Activated CD4-positive, alpha-beta T cell treated with anti-CD3 and anti-CD28 coated beads, Interleukin-2, amount 50 U/mL, for 48 hours (primary cell): ENCODE results near the gene DDX10.
A peak's percentile ranks its signal among the peaks of the same experiment; 100 is the strongest.
"Not testable (repeated sequence)": the region's sequence is repeated elsewhere in the genome, so short reads cannot be mapped to it uniquely, and the experiment has no call there.

Experiments used
- DNase-seq, 2 experiments: peaks; one replicate each; pipeline ENCODE4 v3.0.0-alpha.2; 2020

DDX10 gene

DNA sequence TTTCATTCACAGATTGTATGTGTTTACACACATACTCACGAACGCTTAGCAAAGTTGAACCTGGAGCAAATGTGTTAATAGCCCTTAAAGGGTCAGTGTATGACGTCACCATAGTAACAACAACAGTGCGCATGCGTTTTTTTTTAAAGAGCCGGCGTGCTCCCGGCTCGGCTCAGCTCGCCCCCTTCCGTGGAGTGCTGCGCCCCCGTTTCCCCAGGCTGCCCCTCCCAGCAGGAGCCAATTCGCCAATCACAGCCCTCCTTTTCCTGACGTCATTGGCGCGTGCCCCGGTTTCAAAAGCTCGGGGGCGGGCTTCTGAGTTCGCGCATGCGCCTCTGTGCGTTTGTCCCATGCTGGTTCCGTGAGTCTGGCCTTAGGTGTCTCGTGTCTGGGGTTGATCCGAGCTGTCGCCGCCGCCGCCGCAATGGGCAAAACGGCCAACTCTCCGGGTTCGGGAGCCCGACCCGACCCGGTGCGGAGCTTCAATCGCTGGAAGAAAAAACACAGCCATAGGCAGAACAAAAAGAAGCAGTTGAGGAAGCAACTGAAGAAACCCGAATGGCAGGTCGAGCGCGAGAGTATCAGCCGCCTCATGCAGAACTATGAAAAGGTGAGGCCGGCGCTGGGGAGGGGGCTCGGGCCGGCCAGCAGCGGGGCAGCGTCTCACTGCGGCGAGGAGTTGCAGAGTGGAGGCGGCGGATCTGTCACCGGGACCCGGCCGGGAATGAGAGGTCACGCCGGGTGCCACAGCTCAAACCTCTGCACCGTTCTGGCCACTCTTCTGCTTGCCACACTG, at the start of gene DDX10:
TSS of gene DDX10 (plus strand) at position 340 of the 796 bp plus-strand sequence. CDS start at position 425, 85 bp downstream.
- peak; percentile 96 to 98 for DNase-seq

DNA sequence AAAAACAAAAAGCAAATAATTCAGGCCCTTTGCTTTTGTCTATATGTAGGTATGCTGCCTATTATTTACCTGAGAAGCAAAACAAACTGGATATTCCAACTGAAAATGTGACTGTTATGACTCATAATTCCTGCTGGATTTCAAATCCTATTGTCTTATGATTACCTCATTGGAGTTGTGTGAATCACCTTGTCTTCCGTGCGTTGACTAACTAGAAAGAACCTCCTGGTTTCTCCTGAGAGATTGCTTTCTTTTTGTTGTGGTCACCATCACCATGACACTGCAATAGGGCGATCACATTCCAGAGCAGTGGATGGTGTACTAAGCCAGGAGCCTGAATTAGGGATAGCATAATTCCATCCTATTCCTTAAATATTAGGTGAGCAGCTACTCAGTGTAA, 48.3 kb upstream of the DDX10 start:
- no peak for DNase-seq

DNA sequence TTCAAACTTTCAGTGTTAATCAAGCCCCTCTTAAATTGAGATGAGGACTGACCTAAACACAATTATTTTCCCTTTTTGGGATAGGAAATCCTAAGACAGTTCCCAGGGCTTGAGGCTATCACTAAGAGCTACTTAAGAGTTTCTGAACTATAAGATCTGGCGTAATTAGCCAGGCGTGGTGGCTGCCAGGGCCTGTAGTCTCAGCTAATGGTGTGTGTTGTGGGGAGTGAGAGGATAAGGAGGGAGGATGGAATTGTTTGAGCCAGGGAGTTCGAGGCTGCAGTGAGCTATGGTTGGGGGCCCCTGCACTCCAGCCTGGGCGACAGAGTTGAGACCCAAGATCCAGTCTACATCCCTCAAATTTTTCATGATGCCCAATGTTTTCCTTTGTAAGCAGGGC, 47.8 kb upstream of the DDX10 start:
- no peak for DNase-seq

DNA sequence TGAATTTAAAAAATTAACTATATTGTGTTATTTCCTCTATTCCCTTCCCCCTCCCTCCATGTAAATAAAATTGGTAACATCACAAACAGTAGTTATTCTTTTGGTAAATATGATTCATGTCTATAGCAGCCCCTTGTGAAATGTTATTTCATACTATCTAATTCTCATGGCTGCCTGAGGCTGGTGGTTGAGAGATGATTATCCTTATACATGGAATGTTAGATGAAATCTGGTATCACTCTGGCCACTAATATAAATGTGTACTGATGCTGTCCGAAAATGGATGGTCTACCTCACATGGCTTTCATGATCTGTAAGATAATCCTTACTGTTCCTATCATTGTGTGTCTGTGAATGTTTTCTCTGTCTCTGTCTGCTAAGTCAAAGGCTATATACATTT, 46.3 kb upstream of the DDX10 start:
- no peak for DNase-seq

DNA sequence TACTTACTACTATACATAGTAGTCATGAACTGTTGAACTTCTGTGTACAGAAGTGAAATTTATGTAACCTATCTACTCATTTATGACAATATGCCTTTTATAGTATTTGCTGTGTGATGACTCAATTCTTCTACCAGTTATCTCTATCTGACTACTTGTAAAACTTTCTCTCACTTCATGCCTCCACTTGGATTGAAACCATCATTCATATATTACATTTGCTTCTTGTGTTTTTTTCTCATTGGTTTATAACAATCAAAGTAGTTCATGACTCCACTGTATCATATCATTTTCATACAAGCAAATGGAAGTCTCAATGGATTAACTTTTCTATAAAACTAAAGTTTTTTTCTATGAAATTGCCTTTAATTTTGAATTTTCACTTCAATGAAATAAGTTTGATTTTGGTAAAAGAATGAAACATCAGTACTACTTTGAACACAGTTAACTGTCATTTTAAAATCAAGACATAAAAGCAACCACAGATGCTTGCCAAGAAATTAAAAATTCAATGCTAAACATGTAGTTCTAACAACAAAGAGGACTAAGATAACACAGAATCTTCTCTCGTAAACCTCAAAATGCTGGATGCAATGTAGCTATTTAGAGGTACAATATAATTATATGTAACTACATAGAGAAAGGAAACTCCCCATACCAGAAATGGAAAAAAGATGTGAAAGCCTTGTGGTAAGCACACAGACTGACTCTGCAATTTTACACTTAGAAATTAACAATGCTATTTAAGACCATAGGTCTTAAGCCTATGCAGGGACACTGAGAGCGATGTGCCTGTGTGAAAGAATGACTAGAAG, 43.7 kb upstream of the DDX10 start:
- no peak for DNase-seq

DNA sequence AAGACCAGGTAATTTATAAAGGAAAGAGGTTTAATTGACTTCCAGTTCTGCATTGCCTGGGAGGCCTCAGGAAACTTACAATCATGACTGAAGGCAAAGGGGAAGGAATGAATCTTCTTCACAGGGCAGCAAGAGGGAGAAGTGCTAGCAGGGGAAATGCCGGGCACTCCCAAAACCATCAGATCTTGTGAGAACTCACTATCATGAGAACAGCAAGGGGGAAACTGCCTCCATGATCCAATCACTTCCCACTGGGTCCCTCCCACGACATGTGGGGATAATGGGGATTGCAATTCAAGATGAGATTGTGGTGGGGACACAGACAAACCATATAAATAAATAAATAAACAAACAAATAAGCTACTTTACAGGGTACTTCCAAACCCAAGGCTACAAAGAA, 42.5 kb upstream of the DDX10 start:
- DNase-seq, result no peak

DNA sequence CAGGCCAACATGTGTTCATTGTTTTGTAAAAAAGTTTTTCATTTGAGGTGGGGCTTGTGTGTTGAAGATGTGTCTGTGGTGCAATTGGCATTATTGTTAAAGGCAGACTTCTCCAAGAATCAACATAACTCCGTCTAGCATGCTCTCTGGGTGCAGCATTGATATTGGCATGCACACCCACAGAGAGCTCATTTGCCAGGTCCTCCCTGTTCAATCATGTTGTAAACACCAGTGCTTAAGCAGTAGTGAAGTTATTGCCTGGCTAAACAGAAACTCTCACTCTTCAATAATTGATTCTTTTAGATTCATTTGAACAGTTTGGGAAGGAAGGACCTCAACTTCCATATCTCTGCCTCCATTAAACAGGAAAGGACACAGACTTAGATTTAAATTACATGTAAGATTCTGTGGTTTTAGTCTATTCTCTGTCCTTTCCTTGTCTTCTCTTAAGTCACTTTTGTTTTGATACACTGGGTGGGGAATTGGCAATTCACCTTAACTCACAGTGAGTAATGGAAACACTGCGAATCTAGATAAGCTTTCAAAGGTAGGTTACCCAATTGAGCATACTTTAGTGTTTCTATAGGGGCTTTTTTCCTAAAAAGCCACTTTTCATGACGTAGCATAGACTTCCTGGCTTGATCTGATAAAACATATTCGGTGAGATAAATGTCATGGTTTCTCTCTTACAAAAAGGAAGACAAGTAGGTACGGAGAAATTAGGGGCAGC, 40.5 kb upstream of the DDX10 start:
- DNase-seq, result no peak

DNA sequence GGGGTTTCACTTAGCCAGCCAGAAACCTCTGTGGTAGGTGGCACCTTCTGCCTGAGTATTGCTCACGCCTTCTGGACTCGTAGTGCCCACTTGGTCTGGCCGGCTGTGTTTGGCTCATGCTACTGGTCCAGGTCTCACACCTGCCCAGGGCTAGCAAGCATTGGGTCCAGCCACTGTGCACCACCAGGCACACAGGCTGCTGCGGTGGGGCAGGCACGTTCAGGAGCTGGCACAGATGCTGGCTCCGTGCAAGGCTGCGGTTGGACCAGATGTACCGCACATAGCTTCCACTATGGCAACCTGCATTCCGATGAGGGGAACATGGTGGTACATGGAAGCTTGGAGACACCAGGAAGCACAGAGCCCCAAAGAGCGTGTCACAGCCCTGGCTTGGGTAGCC, 36.5 kb upstream of the DDX10 start:
- DNase-seq, result no peak

DNA sequence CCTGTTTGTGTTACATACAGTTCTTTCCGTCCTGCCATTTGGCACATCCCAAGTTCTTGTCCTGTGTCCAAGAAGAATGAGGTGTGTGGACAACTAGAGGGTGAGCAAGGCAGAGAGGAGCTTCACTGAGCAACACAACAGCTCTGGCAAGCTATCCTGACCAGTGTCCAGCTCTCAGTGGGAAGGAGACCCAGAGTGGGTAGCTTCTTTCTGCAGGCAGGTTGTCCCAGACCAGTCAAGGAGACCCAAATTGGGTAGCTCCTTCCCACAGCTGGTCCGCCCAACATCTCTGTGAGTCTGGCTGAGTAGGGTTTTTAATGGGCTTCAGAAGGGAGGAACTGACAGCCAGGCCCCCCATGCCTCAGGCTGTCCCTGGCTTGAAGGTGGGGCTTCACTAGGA, 36.1 kb upstream of the DDX10 start:
- DNase-seq, result no peak

DNA sequence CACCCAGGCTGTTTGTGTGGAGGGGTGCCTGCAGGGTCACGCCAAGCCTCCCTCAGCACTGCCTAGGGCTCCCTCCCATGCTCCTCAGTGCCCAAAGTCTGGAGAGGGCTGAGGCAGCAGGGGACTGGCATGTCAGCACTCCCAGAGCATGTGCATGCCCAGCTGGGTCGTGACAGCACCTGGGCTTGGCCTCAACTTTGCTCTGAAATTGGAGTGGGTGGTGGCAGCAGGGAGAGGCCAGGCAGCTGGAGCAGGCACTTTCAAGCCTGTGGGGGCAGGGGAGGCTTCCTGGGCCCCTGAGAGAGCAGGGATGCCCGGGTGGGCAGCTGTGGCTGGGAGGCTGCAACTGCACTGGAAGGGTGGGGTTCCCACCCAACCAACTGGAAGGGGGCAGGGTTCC, 35.6 kb upstream of the DDX10 start:
- no peak for DNase-seq

DNA sequence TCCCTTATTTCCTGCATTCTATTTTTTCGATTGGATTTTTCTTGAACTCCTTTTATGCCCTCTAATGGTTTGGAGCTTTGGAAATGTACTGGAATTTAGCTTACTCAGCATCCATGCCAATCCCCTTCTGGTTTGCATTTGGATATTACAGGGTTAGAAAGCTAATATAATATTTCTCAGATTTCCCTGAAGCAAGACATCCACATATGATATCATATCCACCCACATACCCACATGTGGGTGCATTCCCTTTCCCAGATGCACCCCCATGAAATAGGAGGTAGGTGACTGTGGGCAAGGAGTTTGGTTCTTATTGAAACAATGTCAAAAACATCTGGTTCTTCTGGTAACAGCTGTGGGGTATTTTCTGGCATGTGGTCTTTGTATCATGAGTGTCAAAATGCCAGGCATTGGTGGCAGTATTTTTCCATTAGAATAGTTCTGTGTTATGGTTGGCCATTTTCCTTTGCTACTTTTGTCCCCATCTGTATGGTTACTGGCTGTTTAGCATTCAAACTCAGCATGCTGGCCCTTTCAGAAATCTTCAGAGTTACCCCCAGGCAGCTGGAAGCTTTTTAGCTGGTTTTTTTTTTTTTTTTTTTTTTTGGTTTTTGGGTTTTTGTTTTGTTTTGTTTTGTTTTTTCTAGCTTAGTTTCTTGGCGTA, 32.7 kb upstream of the DDX10 start:
- no peak for DNase-seq

DNA sequence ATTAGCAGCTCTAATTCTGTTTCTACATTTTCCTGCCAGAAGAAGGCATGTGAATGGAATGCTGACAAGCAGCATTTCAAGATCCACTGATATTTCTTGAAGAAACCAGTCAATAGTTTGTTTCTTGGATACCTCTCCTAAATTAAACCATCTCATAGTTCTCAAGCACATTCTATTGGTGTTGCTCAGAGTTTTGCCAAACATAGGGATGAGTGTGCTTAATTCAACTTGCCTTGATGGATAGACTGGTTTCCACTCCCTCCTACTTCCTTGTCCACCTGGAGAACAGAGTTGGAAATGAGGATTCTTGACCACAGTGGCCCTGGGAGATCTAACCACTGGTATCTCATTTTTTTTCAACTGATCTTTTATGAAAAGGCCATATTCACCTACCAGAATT, 29.8 kb upstream of the DDX10 start:
- DNase-seq, result no peak

DNA sequence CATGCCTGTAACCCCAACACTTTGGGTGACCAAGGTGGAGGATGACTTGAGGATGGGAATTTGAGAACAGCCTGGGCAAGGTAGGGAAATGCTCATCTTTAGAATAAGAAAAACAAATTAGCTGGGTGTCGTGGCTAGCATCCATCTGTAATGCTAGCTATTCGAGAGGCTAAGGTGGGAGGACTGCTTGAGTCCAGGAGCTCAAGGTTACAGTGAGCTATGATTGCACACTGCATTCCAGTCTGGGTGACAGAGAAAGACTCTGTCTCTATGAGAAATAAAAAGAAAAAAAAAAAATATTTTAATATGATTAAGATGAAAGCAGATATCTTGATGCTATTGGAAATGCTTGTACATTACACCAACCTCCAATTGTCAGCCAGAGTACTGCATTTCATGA, 28.6 kb upstream of the DDX10 start:
- no peak for DNase-seq

DNA sequence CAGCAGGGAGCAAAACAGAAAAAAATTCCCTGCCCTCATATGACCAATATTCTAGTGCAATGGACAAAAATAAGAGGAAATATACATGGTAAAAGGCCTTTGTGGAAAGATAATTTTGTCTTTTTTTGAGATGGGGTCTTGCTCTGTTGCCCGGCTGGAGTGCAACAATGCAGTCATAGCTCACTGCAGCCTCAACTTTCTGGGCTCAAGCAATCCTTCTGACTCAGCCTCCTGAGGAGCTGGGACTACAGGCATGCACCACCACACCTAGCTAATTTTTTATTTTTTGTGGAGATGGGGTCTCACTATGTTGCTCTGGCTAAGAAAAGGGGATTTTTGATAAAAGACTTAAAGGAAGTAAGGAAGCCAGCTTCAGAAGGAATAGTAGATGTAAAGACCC, 25.7 kb upstream of the DDX10 start:
- DNase-seq, result no peak

DNA sequence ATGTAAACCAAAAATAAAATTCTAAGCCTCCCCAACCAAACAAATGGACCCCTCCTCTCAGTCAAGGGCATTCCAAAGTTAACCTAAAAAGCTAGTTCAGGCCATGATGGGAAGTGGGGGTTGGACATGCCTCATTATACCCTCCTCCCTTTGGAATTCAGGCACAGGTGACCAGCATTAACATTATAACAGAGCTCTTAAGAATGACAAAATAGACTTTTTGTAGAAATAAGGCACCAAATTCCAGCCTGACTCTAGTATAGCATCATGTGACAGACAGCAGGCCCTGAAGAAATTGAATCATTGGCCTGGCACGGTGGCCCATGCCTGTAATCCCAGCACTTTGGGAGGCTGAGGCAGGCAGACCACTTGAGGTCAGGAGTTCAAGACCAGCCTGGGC, 23.1 kb upstream of the DDX10 start:
- DNase-seq, result not testable (repeated sequence)

DNA sequence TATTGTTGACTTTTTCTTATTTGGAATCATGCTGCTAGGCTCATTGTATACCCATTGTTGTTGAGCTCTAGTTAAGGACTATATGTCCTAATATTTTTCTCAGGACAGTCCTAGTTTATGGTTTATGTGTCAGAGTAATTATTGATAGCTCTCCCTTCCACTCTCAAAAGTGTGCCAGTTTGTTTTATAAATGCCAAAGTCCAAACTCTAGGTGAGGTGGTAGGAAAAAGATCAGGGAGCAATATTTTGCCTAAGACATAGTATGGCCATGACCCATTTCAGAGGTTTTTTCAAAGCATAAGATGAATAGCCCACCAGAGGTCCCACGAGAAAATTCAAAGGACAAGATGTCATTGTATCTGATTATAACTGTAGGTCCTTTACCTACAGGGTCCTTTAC, 20.9 kb upstream of the DDX10 start:
- DNase-seq, result no peak

DNA sequence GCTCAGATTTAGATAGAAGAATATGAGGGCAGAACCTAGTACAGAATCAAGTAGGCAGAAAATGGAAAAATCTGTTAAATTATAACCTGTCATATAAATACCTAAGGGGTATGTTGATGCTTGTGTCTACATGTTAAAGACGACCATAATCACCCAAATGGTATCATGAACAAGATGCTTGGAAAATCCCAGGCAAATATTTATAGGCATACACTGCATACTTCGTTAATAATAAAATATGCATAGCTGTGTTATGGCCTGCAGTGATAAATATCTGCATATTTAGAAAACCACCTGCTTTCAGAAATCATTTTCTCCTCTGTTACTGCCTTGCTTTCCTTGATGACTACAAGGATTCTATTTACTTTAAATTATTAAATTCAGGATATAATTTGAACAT, 18.9 kb upstream of the DDX10 start:
- DNase-seq, result no peak

DNA sequence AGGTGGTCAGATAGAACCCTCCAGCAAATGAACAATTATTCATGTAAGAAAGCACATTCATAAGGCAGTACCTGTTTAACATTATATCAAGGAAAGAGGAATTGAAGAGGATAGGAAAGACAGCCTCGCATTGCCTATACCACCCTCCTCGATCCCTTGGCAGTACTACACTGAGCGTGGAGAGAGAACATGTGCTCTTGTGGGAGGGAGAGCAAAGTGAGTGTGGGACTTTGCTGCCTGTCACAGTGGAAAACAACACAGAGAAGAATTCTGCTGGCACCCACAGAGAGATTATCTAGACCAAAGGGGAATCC, 17.5 kb upstream of the DDX10 start:
- DNase-seq, result no peak

DNA sequence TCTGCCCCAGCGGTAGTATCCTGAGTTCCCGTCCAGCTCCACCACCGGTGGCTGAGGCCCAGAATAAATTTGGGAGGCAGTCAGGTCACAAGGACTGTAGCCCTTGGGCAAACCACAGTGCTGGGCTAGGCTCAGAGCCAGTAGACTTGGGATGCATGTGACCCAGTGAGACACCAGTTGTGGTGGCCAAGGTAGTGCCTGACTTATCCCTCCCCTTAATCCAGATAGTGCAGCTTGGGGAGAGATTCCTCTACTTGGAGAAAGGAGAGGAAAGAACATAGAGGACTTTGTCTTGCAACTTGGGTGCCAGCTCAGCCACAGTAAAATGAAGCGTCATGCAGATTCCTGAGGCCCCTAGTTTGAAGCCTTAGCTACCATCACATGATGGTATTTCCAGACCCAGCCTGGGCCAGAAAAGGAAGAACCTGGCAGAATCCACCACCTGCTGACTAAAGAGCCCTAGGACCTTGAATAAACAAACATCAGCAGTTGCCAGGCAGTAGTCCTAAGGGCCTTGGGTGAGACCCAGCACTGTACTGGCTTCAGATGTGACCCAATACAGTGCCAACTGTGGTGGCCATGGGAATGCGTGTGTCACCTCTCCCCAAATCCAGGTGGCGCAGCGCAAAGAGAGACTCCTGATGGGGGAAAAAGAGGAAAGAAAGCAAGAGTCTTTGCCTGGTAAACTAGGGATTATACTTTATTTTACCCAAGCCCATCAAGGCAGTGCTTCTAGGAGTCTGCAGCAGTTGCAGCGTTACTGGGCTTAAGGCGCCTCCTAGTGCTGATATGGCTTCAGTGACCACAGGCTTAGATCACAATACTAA, 17.0 kb upstream of the DDX10 start:
- DNase-seq, result peak; percentile 59 to 76

DNA sequence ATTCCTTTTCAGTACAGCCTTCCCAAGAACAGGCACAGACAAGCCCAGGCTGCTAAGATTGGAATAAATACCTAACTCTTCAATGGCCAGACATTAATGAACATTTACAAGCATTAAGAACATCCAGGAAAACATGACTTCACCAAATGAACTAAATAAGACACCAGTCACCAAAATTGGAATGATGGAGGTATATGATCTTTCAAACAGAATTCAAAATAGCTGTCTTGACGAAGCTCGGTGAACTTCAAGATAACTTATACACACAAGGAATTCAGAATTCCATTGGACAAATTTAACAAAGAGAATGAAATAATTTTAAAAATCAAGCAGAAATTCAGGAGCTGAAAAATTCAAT, 16.4 kb upstream of the DDX10 start:
- DNase-seq, result no peak

DNA sequence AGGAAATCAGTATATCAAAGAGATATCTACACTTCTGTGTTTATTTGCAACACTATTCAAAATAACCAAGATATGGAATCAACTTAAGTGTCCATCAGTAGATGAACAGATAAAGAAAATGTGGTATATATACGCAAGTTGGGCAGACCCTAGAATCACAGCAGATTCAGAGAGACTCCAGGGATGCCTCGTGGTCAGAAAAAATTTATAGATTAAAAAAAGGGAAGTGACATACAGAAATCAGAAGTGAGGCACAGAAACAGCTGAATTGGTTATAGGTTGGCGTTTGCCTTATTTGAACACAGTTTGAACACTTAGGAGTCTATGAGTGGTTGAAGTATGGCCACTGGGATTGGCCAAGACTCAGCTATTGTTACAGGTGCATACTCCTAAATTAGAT, 10.8 kb upstream of the DDX10 start:
- not testable (repeated sequence) for DNase-seq

DNA sequence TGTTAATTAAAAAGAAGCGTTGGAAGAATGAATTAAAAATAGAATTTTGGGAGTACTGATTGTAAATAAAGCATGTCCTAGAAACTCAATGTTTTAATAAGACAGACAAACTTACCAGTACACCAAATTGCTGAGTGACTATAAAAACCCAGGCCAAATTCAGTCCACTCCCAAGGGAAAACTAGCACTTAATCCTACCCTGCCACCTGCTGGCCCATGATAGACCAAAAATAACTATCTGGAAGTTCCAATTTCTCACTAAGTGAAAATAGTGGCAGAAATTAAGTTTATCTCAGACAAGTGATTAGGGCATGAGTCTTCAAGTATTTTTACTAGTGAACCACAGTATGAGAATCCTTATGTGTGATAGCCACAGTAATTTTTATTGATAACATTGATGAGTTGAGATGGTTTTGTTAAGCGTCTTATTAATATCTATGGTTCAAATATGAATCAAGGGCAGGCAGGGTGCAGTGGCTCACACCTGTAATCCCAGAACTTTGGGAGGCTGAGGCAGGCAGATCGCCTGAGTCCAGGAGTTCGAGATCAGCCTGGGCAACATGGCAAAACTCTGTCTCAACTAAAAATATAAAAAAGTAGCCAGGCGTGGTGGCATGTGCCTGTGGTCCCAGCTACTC, 9.8 kb upstream of the DDX10 start:
- peak; percentile 36 to 54 for DNase-seq
